Activated CD8-positive, alpha-beta memory T cell treated with anti-CD3 and anti-CD28 coated beads, Interleukin-2, amount 50 U/mL, for 4 hours (primary cell): Measurements from ENCODE around the gene WDR11.

Source experiments
- DNase-seq: peaks from one replicate; pipeline ENCODE4 v3.0.0-alpha.2; 2020

Gene WDR11

GRCh38 chr10:120945182-120945581 is 94.0 kb downstream of the WDR11 start:
- DNase-seq, result no peak

GRCh38 chr10:120945801-120946302 is 94.7 kb downstream of the WDR11 start:
- DNase-seq, result no peak

- no peak for DNase-seq
These were observed 95.3 kb downstream of the WDR11 start for GRCh38 chr10:120946497-120946896.

GRCh38 chr10:120948889-120949608 is 97.9 kb downstream of the WDR11 start:
- DNase-seq, result peak; percentile 43

GRCh38 chr10:120949609-120950031 is 98.5 kb downstream of the WDR11 start:
- DNase-seq, result no peak

GRCh38 chr10:120950051-120950561 is 98.9 kb downstream of the WDR11 start:
- DNase-seq, result no peak

- no peak for DNase-seq
These were observed 100.1 kb downstream of the WDR11 start for GRCh38 chr10:120951288-120951687.

GRCh38 chr10:120953897-120954296 is 102.7 kb downstream of the WDR11 start:
- DNase-seq, result no peak
